ENCODE measurements around the gene LRRC28. TPM values are rescaled to one million over a fixed set of nuclear protein-coding genes. Genes with fewer than 3 reads are reported as not detected.

The LRRC28 gene
- total RNA-seq, 1 donor from 2014 or later = 26.9 TPM

- TF ChIP-seq, protein P1, sequence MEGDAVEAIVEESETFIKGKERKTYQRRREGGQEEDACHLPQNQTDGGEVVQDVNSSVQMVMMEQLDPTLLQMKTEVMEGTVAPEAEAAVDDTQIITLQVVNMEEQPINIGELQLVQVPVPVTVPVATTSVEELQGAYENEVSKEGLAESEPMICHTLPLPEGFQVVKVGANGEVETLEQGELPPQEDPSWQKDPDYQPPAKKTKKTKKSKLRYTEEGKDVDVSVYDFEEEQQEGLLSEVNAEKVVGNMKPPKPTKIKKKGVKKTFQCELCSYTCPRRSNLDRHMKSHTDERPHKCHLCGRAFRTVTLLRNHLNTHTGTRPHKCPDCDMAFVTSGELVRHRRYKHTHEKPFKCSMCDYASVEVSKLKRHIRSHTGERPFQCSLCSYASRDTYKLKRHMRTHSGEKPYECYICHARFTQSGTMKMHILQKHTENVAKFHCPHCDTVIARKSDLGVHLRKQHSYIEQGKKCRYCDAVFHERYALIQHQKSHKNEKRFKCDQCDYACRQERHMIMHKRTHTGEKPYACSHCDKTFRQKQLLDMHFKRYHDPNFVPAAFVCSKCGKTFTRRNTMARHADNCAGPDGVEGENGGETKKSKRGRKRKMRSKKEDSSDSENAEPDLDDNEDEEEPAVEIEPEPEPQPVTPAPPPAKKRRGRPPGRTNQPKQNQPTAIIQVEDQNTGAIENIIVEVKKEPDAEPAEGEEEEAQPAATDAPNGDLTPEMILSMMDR (conservative IDR thresholded peaks at IDR 0.05) = no peak
- Mint-ChIP-seq H3K4me1 (ENCODE audit: unreplicated experiment) (no peaks in the 10 kb centered on the region), H3K4me3 (no peak overlapping the region), H3K27ac (no peak overlapping the region), H3K36me3 (no peaks in the 10 kb centered on the region), H3K27me3 (no peaks in the 10 kb centered on the region), H3K9me3 (no peaks in the 10 kb centered on the region)
- DNase-seq (ENCODE audit: extremely low spot score, unreplicated experiment) = no peak
Measured at GRCh38 chr15:99275525-99276128, 24.3 kb downstream of the LRRC28 start.

GRCh38 chr15:99279290-99279689 lies 28.0 kb downstream of the LRRC28 start:
- Mint-ChIP-seq H3K4me1 (ENCODE audit: unreplicated experiment) (no peaks in the 10 kb centered on the region), H3K36me3 (no peaks in the 10 kb centered on the region), H3K4me3 (no peak overlapping the region), H3K27me3 (no peaks in the 10 kb centered on the region), H3K27ac (no peak overlapping the region), H3K9me3 (no peaks in the 10 kb centered on the region)
- TF ChIP-seq, protein P1 (conservative IDR thresholded peaks at IDR 0.05) = no peak
- DNase-seq (ENCODE audit: extremely low spot score, unreplicated experiment) = no peak

- no peak overlapping the region for H3K27ac Mint-ChIP-seq
- H3K4me3 Mint-ChIP-seq = no peak overlapping the region
- no peaks in the 10 kb centered on the region for H3K9me3 Mint-ChIP-seq
- TF ChIP-seq, protein P1 (conservative IDR thresholded peaks at IDR 0.05) = no peak
- DNase-seq (ENCODE audit: extremely low spot score, unreplicated experiment) = no peak
- no peaks in the 10 kb centered on the region for H3K27me3 Mint-ChIP-seq
- H3K36me3 Mint-ChIP-seq = no peaks in the 10 kb centered on the region
- no peaks in the 10 kb centered on the region for H3K4me1 Mint-ChIP-seq (ENCODE audit: unreplicated experiment)
Measured at GRCh38 chr15:99279827-99280226, 28.5 kb downstream of the LRRC28 start.

DNA sequence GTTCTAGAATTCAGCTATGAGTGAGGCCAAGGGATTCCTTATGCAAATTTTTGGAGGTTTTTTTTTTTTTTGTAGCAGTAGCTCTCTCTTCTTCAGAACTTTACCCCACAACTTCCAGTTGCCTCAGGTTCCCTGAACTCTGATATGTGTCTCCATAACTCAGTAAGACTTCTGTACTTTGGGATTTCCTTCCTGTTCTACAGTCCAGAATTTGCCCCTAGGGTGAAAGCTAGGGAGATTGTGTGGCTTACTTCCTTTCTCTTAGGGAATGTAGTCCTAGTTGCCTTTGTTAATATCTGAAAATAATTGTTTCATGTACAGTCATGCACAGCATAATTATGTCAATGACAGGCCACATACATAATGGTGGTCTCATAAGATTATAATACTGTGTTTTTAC lies 30.8 kb downstream of the LRRC28 start:
- Mint-ChIP-seq H3K9me3 (no peaks in the 10 kb centered on the region), H3K27me3 (no peaks in the 10 kb centered on the region), H3K4me1 (ENCODE audit: unreplicated experiment) (no peaks in the 10 kb centered on the region), H3K36me3 (no peaks in the 10 kb centered on the region), H3K27ac (no peak overlapping the region), H3K4me3 (no peak overlapping the region)
- no peak for DNase-seq (ENCODE audit: extremely low spot score, unreplicated experiment)
- TF ChIP-seq, protein P1 (conservative IDR thresholded peaks at IDR 0.05) = no peak

DNA sequence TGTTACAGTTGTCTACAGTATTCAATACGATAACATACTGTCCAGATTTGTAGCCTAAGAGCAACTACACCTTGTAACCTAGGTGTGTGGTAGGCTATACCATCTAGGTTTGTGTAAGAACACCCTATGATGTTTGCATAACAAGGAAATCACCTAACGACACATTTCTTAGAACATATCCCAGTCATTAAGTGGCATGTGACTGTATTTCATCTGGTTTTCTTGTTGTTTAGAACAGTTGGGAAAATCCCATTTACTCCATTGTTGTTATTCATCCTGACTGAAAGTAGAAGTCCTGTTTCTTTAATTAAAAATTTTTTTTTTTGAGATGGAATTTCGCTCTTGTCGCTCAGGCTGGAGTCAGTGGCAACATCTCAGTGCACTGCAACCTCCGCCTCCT lies 31.3 kb downstream of the LRRC28 start:
- no peak overlapping the region for H3K27ac Mint-ChIP-seq
- H3K4me3 Mint-ChIP-seq = no peak overlapping the region
- H3K4me1 Mint-ChIP-seq (ENCODE audit: unreplicated experiment) = no peaks in the 10 kb centered on the region
- H3K36me3 Mint-ChIP-seq = no peaks in the 10 kb centered on the region
- TF ChIP-seq, protein P1 (conservative IDR thresholded peaks at IDR 0.05) = no peak
- no peaks in the 10 kb centered on the region for H3K9me3 Mint-ChIP-seq
- no peak for DNase-seq (ENCODE audit: extremely low spot score, unreplicated experiment)
- no peaks in the 10 kb centered on the region for H3K27me3 Mint-ChIP-seq

GRCh38 chr15:99283717-99284116 lies 32.4 kb downstream of the LRRC28 start:
- TF ChIP-seq, protein P1 (conservative IDR thresholded peaks at IDR 0.05) = no peak
- H3K4me1 Mint-ChIP-seq (ENCODE audit: unreplicated experiment) = no peaks in the 10 kb centered on the region
- no peaks in the 10 kb centered on the region for H3K36me3 Mint-ChIP-seq
- no peak overlapping the region for H3K4me3 Mint-ChIP-seq
- DNase-seq (ENCODE audit: extremely low spot score, unreplicated experiment) = no peak
- H3K27me3 Mint-ChIP-seq = no peaks in the 10 kb centered on the region
- H3K27ac Mint-ChIP-seq = no peak overlapping the region
- H3K9me3 Mint-ChIP-seq = no peaks in the 10 kb centered on the region

Data from type B pancreatic cell (in vitro differentiated cells).